H9 (cell line): ENCODE data around the gene NRG3. TPM values are rescaled to one million over a fixed set of nuclear protein-coding genes. Genes with fewer than 3 reads are reported as not detected.

ENCODE experiments used
- DNase-seq: peaks from one replicate; pipeline ENCODE4 v3.0.0-alpha.2; 2017
- H2AFZ ChIP-seq: one replicate; pipeline ENCODE4 v1.6.1; 2013; ENCODE audit warnings: mild to moderate bottlenecking, low read length, control low read depth, moderate library complexity
- H2AK5ac ChIP-seq: 2 replicates; pipeline ENCODE4 v1.6.1; 2013; ENCODE audit warnings: low read length, control low read depth, mixed read lengths; ENCODE audit not compliant: insufficient read length
- H2BK120ac ChIP-seq: one replicate; pipeline ENCODE4 v1.6.1; 2013; ENCODE audit warnings: low read depth, mild to moderate bottlenecking, low read length, control low read depth, inconsistent platforms; ENCODE audit not compliant: poor library complexity, severe bottlenecking
- H2BK12ac ChIP-seq: 2 replicates; pipeline ENCODE4 v1.6.1; 2013; ENCODE audit warnings: low read length, control low read depth, mixed read lengths, low read depth; ENCODE audit not compliant: insufficient read length
- H2BK15ac ChIP-seq: 2 replicates; pipeline ENCODE4 v1.6.1; 2013; ENCODE audit warnings: low read depth, low read length, control low read depth
- H2BK20ac ChIP-seq: one replicate; pipeline ENCODE4 v1.6.1; 2013; ENCODE audit warnings: low read depth, mild to moderate bottlenecking, low read length, control low read depth, inconsistent platforms; ENCODE audit not compliant: poor library complexity, severe bottlenecking
- H2BK5ac ChIP-seq: 2 replicates; pipeline ENCODE4 v1.6.1; 2013; ENCODE audit warnings: low read length, control low read depth, mixed read lengths; ENCODE audit not compliant: insufficient read length
- H3K14ac ChIP-seq: 2 replicates; pipeline ENCODE4 v1.6.1; 2013; ENCODE audit warnings: low read length, control low read depth; ENCODE audit not compliant: insufficient read depth
- H3K18ac ChIP-seq: 2 replicates; pipeline ENCODE4 v1.6.1; 2013; ENCODE audit warnings: low read depth, mild to moderate bottlenecking, mixed read lengths, low read length, control low read depth; ENCODE audit not compliant: insufficient read length
- H3K23ac ChIP-seq: 2 replicates; pipeline ENCODE4 v1.6.1; 2013; ENCODE audit warnings: low read length, control low read depth, mixed read lengths, low read depth; ENCODE audit not compliant: insufficient read length
- H3K23me2 ChIP-seq: 2 replicates; pipeline ENCODE4 v1.6.1; 2013; ENCODE audit warnings: low read depth, mild to moderate bottlenecking, mixed read lengths, low read length, control low read depth; ENCODE audit not compliant: insufficient read length, poor library complexity, severe bottlenecking
- H3K27ac ChIP-seq: 2 replicates; pipeline ENCODE4 v1.5.1; 2013; ENCODE audit warnings: low read length, control low read depth, mixed read lengths, low read depth; ENCODE audit not compliant: insufficient read length
- H3K27me3 ChIP-seq: 2 replicates; pipeline ENCODE4 v1.6.1; 2013; ENCODE audit warnings: low read length, control low read depth, inconsistent platforms; ENCODE audit not compliant: insufficient read depth
- H3K4ac ChIP-seq: 2 replicates; pipeline ENCODE4 v1.6.1; 2013; ENCODE audit warnings: low read depth, mild to moderate bottlenecking, control low read depth, inconsistent platforms, low read length, moderate library complexity
- H3K4me1 ChIP-seq: 2 replicates; pipeline ENCODE4 v1.6.1; 2013; ENCODE audit warnings: low read length, control low read depth, inconsistent platforms; ENCODE audit not compliant: insufficient read depth
- H3K4me2 ChIP-seq: 2 replicates; pipeline ENCODE4 v1.6.1; 2013; ENCODE audit warnings: low read length, control low read depth, mixed read lengths; ENCODE audit not compliant: insufficient read length, insufficient read depth
- H3K56ac ChIP-seq: 2 replicates; pipeline ENCODE4 v1.6.1; 2013; ENCODE audit warnings: low read depth, mild to moderate bottlenecking, mixed read lengths, low read length, control low read depth; ENCODE audit not compliant: insufficient read length
- H3K79me1 ChIP-seq: 2 replicates; pipeline ENCODE4 v1.6.1; 2013; ENCODE audit warnings: low read depth, mild to moderate bottlenecking, moderate library complexity, low read length, control low read depth, inconsistent platforms; ENCODE audit not compliant: insufficient read depth, poor library complexity, severe bottlenecking
- H3K79me2 ChIP-seq: 2 replicates; pipeline ENCODE4 v1.6.1; 2013; ENCODE audit warnings: low read length, control low read depth, inconsistent platforms; ENCODE audit not compliant: insufficient read depth
- H3K9ac ChIP-seq: 2 replicates; pipeline ENCODE4 v1.6.1; 2013; ENCODE audit warnings: low read length, control low read depth, mixed read lengths; ENCODE audit not compliant: insufficient read length; ENCODE audit errors: extremely low read depth
- H3K9me3 ChIP-seq: one replicate; pipeline ENCODE4 v1.6.1; 2013; ENCODE audit warnings: low read depth, low read length, inconsistent platforms; ENCODE audit not compliant: control insufficient read depth
- H3T11ph ChIP-seq: one replicate; pipeline ENCODE4 v1.6.1; 2013; ENCODE audit warnings: mild to moderate bottlenecking, low read length, control low read depth, inconsistent platforms
- H4K20me1 ChIP-seq: one replicate; pipeline ENCODE4 v1.6.1; 2013; ENCODE audit not compliant: control insufficient read depth, insufficient read length, insufficient read depth
- H4K5ac ChIP-seq: 2 replicates; pipeline ENCODE4 v1.6.1; 2013; ENCODE audit warnings: low read depth, mild to moderate bottlenecking, mixed read lengths, low read length, control low read depth; ENCODE audit not compliant: insufficient read length
- H4K8ac ChIP-seq: replicated peaks from 2 replicates; pipeline ENCODE4 v1.6.1; 2013; ENCODE audit warnings: low read length, control low read depth, mixed read lengths, low read depth; ENCODE audit not compliant: insufficient read length
- H4K91ac ChIP-seq: 2 replicates; pipeline ENCODE4 v1.6.1; 2013; ENCODE audit warnings: low read depth, mild to moderate bottlenecking, moderate library complexity, mixed read lengths, low read length, control low read depth; ENCODE audit not compliant: insufficient read length
- H3K27ac Mint-ChIP-seq, 3 experiments: 2 replicates in 2 of 3; 3 replicates in 1 of 3; pipeline ENCODE4 v1.8.0; 2020 to 2021; ENCODE audit warnings: mixed read lengths in 3 of 3, mild to moderate bottlenecking in 1 of 3, moderate library complexity in 1 of 3
- H3K27me3 Mint-ChIP-seq: 2 replicates; pipeline ENCODE4 v1.8.0; 2021; ENCODE audit warnings: low read depth, mild to moderate bottlenecking, moderate library complexity, mixed read lengths
- H3K36me3 Mint-ChIP-seq, 3 experiments: 2 replicates in 2 of 3; 3 replicates in 1 of 3; pipeline ENCODE4 v1.8.0; 2020 to 2021; ENCODE audit warnings: low read depth in 3 of 3, mixed read lengths in 3 of 3; ENCODE audit not compliant: insufficient read depth in 1 of 3
- H3K4me1 Mint-ChIP-seq, 2 experiments: 2 replicates each; pipeline ENCODE4 v1.8.0; 2020; ENCODE audit warnings: mixed read lengths in 2 of 2
- H3K4me3 Mint-ChIP-seq, 2 experiments: 2 replicates in 1 of 2; 3 replicates in 1 of 2; pipeline ENCODE4 v1.8.0; 2020 to 2021; ENCODE audit warnings: mild to moderate bottlenecking in 2 of 2, mixed read lengths in 2 of 2, moderate library complexity in 1 of 2
- H3K9me3 Mint-ChIP-seq, 2 experiments: 2 replicates in 1 of 2; 3 replicates in 1 of 2; pipeline ENCODE4 v1.8.0; 2020; ENCODE audit warnings: mild to moderate bottlenecking in 2 of 2, mixed read lengths in 2 of 2, moderate library complexity in 1 of 2
- WGBS: extraction: QIAGEN DNeasy Blood & Tissue Kit; methylation state at CpG from one replicate; pipeline ENCODE4 v1.1.7; 2013; ENCODE audit warnings: missing lambda C conversion rate, low lambda C conversion rate, mixed read lengths; ENCODE audit not compliant: insufficient read length; ENCODE audit errors: extremely low coverage; 5-methylcytosine and 5-hydroxymethylcytosine counted together
- total RNA-seq: library from RNA; stranded (reverse); gene quantifications from 2 replicates; pipeline ENCODE4 v1.2.1, GENCODE V29; 2021
- TF ChIP-seq, protein P1 (sequence below): fragments of 200-600 bp; sonication (generic); conservative IDR thresholded peaks from 3 replicates; pipeline ENCODE4 v1.8.0; 2021; ENCODE audit warnings: antibody characterized with exemption, mild to moderate bottlenecking

Gene NRG3
- total RNA-seq, 1 experiment from 2014 or later: 1.6 TPM

DNA sequence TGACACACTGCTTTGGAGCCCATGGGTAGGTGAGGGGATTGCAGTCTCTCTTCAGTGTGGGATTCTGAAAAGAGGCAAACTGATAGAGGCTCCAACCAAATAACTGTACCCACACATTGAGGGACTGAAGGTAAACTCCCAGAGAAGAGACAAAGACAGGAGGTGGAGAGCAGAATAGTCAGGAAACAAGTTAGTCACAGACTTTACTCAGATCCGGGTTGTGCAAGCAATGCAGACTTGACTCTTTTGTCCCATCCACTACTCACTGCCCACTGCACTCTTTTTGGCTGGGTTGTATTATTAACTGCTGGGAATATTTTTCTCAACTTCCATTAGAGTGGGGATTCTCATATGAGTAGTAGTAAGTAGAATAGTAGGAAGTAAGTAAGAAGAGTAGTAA is 152.7 kb downstream of the NRG3 start:
- H2BK5ac ChIP-seq: no peak overlapping the region
- no peak overlapping the region for H3K4ac ChIP-seq
- no peaks in the 10 kb centered on the region for H3K79me2 ChIP-seq
- no peak overlapping the region for H2BK20ac ChIP-seq
- no CpG with 5 or more reads among the region's 1 CpG for WGBS
- H2BK120ac ChIP-seq: no peak overlapping the region
- H3K27ac Mint-ChIP-seq: no peak overlapping the region
- no peak overlapping the region for H3K9ac ChIP-seq
- H2BK15ac ChIP-seq: no peak overlapping the region
- H3K36me3 Mint-ChIP-seq: no peaks in the 10 kb centered on the region
- H3K79me1 ChIP-seq: no peaks in the 10 kb centered on the region
- DNase-seq: no peak
- H3K9me3 ChIP-seq: no peaks in the 10 kb centered on the region
- H3K4me3 Mint-ChIP-seq: no peak overlapping the region
- H2AFZ ChIP-seq: no peak overlapping the region
- H3K18ac ChIP-seq: no peak overlapping the region
- H3K27me3 Mint-ChIP-seq: no peaks in the 10 kb centered on the region
- H2AK5ac ChIP-seq: no peak overlapping the region
- no peaks in the 10 kb centered on the region for H3K9me3 Mint-ChIP-seq
- H4K20me1 ChIP-seq: no peaks in the 10 kb centered on the region
- H4K8ac ChIP-seq: no peak overlapping the region
- H3K23me2 ChIP-seq: no peaks in the 10 kb centered on the region
- H3K4me1 ChIP-seq: no peaks in the 10 kb centered on the region
- H4K5ac ChIP-seq: no peak overlapping the region
- H2BK12ac ChIP-seq: no peak overlapping the region
- H3T11ph ChIP-seq: no peak overlapping the region
- H3K27ac ChIP-seq: no peak overlapping the region
- H4K91ac ChIP-seq: no peak overlapping the region
- no peak overlapping the region for H3K4me2 ChIP-seq
- H3K56ac ChIP-seq: no peak overlapping the region
- peaks cover 9 to 15% of the 10 kb centered on the region in 2 experiments; a peak in 3 of 4 replicates for H3K4me1 Mint-ChIP-seq
- no peak overlapping the region; the same call in 1 of the 2 replicates for H3K14ac ChIP-seq
- TF ChIP-seq, protein P1, sequence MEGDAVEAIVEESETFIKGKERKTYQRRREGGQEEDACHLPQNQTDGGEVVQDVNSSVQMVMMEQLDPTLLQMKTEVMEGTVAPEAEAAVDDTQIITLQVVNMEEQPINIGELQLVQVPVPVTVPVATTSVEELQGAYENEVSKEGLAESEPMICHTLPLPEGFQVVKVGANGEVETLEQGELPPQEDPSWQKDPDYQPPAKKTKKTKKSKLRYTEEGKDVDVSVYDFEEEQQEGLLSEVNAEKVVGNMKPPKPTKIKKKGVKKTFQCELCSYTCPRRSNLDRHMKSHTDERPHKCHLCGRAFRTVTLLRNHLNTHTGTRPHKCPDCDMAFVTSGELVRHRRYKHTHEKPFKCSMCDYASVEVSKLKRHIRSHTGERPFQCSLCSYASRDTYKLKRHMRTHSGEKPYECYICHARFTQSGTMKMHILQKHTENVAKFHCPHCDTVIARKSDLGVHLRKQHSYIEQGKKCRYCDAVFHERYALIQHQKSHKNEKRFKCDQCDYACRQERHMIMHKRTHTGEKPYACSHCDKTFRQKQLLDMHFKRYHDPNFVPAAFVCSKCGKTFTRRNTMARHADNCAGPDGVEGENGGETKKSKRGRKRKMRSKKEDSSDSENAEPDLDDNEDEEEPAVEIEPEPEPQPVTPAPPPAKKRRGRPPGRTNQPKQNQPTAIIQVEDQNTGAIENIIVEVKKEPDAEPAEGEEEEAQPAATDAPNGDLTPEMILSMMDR: no peak
- no peak overlapping the region for H3K23ac ChIP-seq
- H3K27me3 ChIP-seq: no peaks in the 10 kb centered on the region
